GM12864 (cell line): ENCODE measurements around the gene CENPP.

ENCODE experiments used
- DNase-seq: peaks from one replicate; pipeline ENCODE4 v3.0.0-alpha.2; 2011; ENCODE audit warnings: low read depth
- H3K4me3 ChIP-seq: 2 replicates; pipeline ENCODE4 v1.5.1; 2011; ENCODE audit warnings: mild to moderate bottlenecking, low read depth, low read length, control low read depth
- CTCF ChIP-seq: IDR thresholded peaks from 2 replicates; pipeline ENCODE4 v1.5.1; 2011; ENCODE audit warnings: low read depth, mild to moderate bottlenecking, moderate library complexity, low read length, control low read depth, inconsistent platforms; ENCODE audit errors: missing control alignments

The CENPP gene

GRCh38 chr9:92663126-92663525, 337.4 kb downstream of the CENPP start:
- H3K4me3 ChIP-seq: no peak overlapping the region
- no peak for DNase-seq
- TF ChIP-seq CTCF: no peak

- no peak overlapping the region for H3K4me3 ChIP-seq
- no peak for TF ChIP-seq CTCF
- no peak for DNase-seq
Measured at GRCh38 chr9:92663951-92664350, 338.2 kb downstream of the CENPP start.

GRCh38 chr9:92664394-92665152, 338.8 kb downstream of the CENPP start:
- no peak for DNase-seq
- no peak overlapping the region for H3K4me3 ChIP-seq
- no peak for TF ChIP-seq CTCF

GRCh38 chr9:92665836-92666235, 340.1 kb downstream of the CENPP start:
- TF ChIP-seq CTCF: no peak
- H3K4me3 ChIP-seq: no peak overlapping the region
- no peak for DNase-seq

- no peak for DNase-seq
- H3K4me3 ChIP-seq: no peak overlapping the region
- no peak for TF ChIP-seq CTCF
Measured at GRCh38 chr9:92666236-92666635, 340.5 kb downstream of the CENPP start.

- TF ChIP-seq CTCF: no peak
- DNase-seq: no peak
- H3K4me3 ChIP-seq: no peak overlapping the region
Measured at GRCh38 chr9:92666912-92667532, 341.3 kb downstream of the CENPP start.
